H1 (cell line): ENCODE measurements around the gene DTWD2. TPM values are rescaled to one million over a fixed set of nuclear protein-coding genes. Genes with fewer than 3 reads are reported as not detected.

Source experiments
- CHD7 ChIP-seq: fragments of 300-600 bp; sonication (generic); IDR thresholded peaks from 2 replicates; pipeline ENCODE4 v1.7.1; 2012; ENCODE audit warnings: low read length, moderate library complexity, mild to moderate bottlenecking, inconsistent platforms; ENCODE audit not compliant: insufficient replicate concordance
- MAFK ChIP-seq: IDR thresholded peaks from 2 replicates; pipeline ENCODE4 v1.6.1; 2012; ENCODE audit warnings: low read depth, mild to moderate bottlenecking, improper control_type of control experiment, low read length
- TEAD4 ChIP-seq: IDR thresholded peaks from 2 replicates; pipeline ENCODE4 v1.6.1; 2012; ENCODE audit warnings: low read depth, low read length, inconsistent platforms, mixed read lengths
- polyA plus RNA-seq, 7 experiments: library from polyadenylated mRNA; depleted of rRNA in 3 of 7; stranded (reverse) in 5 of 7; unstranded in 2 of 7; fragments of >200 nt in 5 of 7; fragments of 200-250 nt in 2 of 7; gene quantifications; 1 replicate in 5 of 7; 2 replicates in 1 of 7; 4 replicates in 1 of 7; pipeline versions ENCODE4 v1.2.1 to v1.2.3, GENCODE V29; 2011 to 2013; ENCODE audit warnings: missing spikeins in 2 of 7, mixed read lengths in 2 of 7
- total RNA-seq: library from RNA; stranded (reverse); fragmentation: NEBNext Ultra II Directional; extraction: Animal tissue kit (Norgen Biotek cat#: 25700); gene quantifications from 2 replicates; pipeline ENCODE4 v1.2.1, GENCODE V29; 2021

DTWD2 gene
- total and polyA plus RNA-seq, 2 of the 8 experiments (the other 6 are each of a cell fraction or from before 2014, with no cell fraction given): 4.3 to 17.1 TPM

- TF ChIP-seq CHD7 (peak; percentile 6), MAFK (no peak), TEAD4 (0 out of 2 replicates have a peak, but pooled peaks have one; percentile 47)
Measured at GRCh38 chr5:118987988-118988865, at the start of gene DTWD2 (continued).
